ENCODE results near the gene APOL6.

APOL6 gene

DNA sequence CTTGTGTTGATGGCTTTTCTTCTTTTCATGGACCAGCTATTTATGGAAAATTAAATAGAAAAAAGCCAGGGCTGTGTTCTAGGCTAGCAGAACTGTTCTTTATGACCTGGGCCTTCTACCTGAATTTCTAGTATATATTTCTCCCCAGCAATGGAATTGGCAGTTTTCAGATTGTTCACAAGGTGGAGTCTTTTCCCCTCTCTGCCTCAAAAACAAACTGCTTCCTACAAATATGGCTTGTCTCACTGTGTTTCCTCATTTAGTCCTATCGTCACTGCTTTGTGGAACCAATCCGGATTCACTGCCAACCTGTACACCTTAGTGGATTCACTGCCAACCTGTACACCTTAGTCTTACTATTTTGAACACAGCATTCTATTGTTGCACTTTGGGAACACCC, 64.4 kb downstream of the APOL6 start:
- DNase-seq (ENCODE audit: low read depth in 4 of 4, low spot score in 1 of 4): no peak

- no peak for DNase-seq (ENCODE audit: low read depth in 4 of 4, low spot score in 1 of 4)
These were observed 69.3 kb downstream of the APOL6 start, which contains the start of gene APOL5 for GRCh38 chr22:35717572-35717971. Gene APOL5 (plus strand): TSS chr22:35717872. CDS start chr22:35717872, 0 bp downstream.

Data from stimulated activated CD4-positive, alpha-beta T cell treated with anti-CD3 and anti-CD28 coated beads, Interleukin-1b, Interleukin-23, amount 100 ng/mL, for 24 hours (primary cell).